SKM-1 (cell line): ENCODE data around the gene MMP8.
A peak's percentile ranks its signal among the peaks of the same experiment; 100 is the strongest.

ENCODE experiments used
- DNase-seq: peaks from one replicate; lab custom pipeline; 2025; ENCODE audit not compliant: unreplicated experiment; lab: John Stamatoyannopoulos, UW

The MMP8 gene

GRCh38 chr11:102722821-102723220 is 1.9 kb downstream of the MMP8 start:
- DNase-seq: peak; percentile 68

GRCh38 chr11:102719620-102720277 is 5.0 kb downstream of the MMP8 start:
- DNase-seq: no peak

- DNase-seq: no peak
Measured at GRCh38 chr11:102717280-102717679, 7.5 kb downstream of the MMP8 start.

- peak; percentile 26 for DNase-seq
Measured at GRCh38 chr11:102716527-102716926, 8.2 kb downstream of the MMP8 start.

- DNase-seq: no peak
Measured at GRCh38 chr11:102712137-102712536, 12.6 kb downstream of the MMP8 start.

- DNase-seq: peak; percentile 57
Measured at GRCh38 chr11:102709201-102709945, 15.4 kb downstream of the MMP8 start.

- DNase-seq: no peak
Measured at GRCh38 chr11:102708654-102709053, 16.1 kb downstream of the MMP8 start.

- no peak for DNase-seq
Measured at GRCh38 chr11:102705626-102706025, 19.1 kb downstream of the MMP8 start, which contains the start of gene MMP27. Gene MMP27, minus strand, starts transcription at chr11:102705769. Its CDS starts 55 bp downstream, at chr11:102705714.

- DNase-seq: no peak
Measured at GRCh38 chr11:102704841-102705240, 19.9 kb downstream of the MMP8 start.

GRCh38 chr11:102703826-102704493 is 20.8 kb downstream of the MMP8 start:
- no peak for DNase-seq

- no peak for DNase-seq
Measured at GRCh38 chr11:102695201-102695600, 29.6 kb downstream of the MMP8 start.

- DNase-seq: peak; percentile 60
Measured at GRCh38 chr11:102685754-102686153, 39.0 kb downstream of the MMP8 start.

GRCh38 chr11:102685338-102685737 is 39.4 kb downstream of the MMP8 start:
- no peak for DNase-seq

GRCh38 chr11:102683277-102683676 is 41.5 kb downstream of the MMP8 start:
- DNase-seq: no peak

- peak; percentile 79 for DNase-seq
Measured at GRCh38 chr11:102680945-102681344, 43.8 kb downstream of the MMP8 start.

- no peak for DNase-seq
Measured at GRCh38 chr11:102678022-102678421, 46.7 kb downstream of the MMP8 start.

GRCh38 chr11:102676084-102676483 is 48.7 kb downstream of the MMP8 start:
- no peak for DNase-seq

GRCh38 chr11:102669664-102670063 is 55.1 kb downstream of the MMP8 start:
- no peak for DNase-seq

- DNase-seq: peak; percentile 31
Measured at GRCh38 chr11:102666331-102666957, 58.3 kb downstream of the MMP8 start.

GRCh38 chr11:102664001-102664752 is 60.6 kb downstream of the MMP8 start:
- DNase-seq: no peak

- DNase-seq: no peak
Measured at GRCh38 chr11:102662607-102663006, 62.1 kb downstream of the MMP8 start.
